Caco-2 (cell line): ENCODE measurements around the gene CAMSAP3. TPM values are rescaled to one million over a fixed set of nuclear protein-coding genes. Genes with fewer than 3 reads are reported as not detected.

Experiments
- BruUV-seq: library from RNA; stranded (reverse); fragments of 400-500 nt; replicated peaks from 2 replicates; lab custom pipeline; 2021; lab: Mats Ljungman, UMichigan
- CTCF ChIA-PET: fragments of 300-600 bp; sonication (Branson Sonifier 250); formaldehyde crosslinking; loops from one replicate; lab custom pipeline; 2022; ENCODE audit warnings: antibody characterized with exemption; lab: Charles Lee
- POLR2A ChIA-PET: fragments of 300-600 bp; sonication (Branson Sonifier 250); formaldehyde crosslinking; loops from one replicate; lab custom pipeline; 2022; ENCODE audit warnings: antibody characterized with exemption; lab: Charles Lee
- DNase-seq, 2 experiments: peaks; one replicate each; pipeline versions ENCODE4 v3.0.0 to v3.0.0-alpha.2; 2020 to 2022
- H3K27me3 ChIP-seq: replicated peaks from 2 replicates; pipeline ENCODE4 v1.6.0; 2011; ENCODE audit warnings: low read length; ENCODE audit not compliant: control insufficient read depth, insufficient read depth
- H3K36me3 ChIP-seq: 2 replicates; pipeline ENCODE4 v1.5.1; 2011; ENCODE audit warnings: low read length; ENCODE audit not compliant: control insufficient read depth, insufficient read depth
- H3K4me1 ChIP-seq: fragments of 250-450 bp; sonication (Bioruptor Pico); 2 replicates; pipeline ENCODE4 v1.5.1; 2020; ENCODE audit warnings: mild to moderate bottlenecking
- H3K4me3 ChIP-seq: 2 replicates; pipeline ENCODE4 v1.5.1; 2011; ENCODE audit warnings: low read depth, mild to moderate bottlenecking, control low read depth, low read length
- H3K9me3 ChIP-seq: fragments of 250-450 bp; sonication (Bioruptor Pico); 2 replicates; pipeline ENCODE4 v1.5.1; 2020; ENCODE audit warnings: mild to moderate bottlenecking, moderate library complexity
- H3K27ac Mint-ChIP-seq: one replicate; pipeline ENCODE4 v1.8.0; 2022; ENCODE audit warnings: mixed read lengths; ENCODE audit not compliant: unreplicated experiment
- H3K27me3 Mint-ChIP-seq: one replicate; pipeline ENCODE4 v1.8.0; 2022; ENCODE audit warnings: mixed read lengths; ENCODE audit not compliant: insufficient read depth, unreplicated experiment
- H3K36me3 Mint-ChIP-seq: one replicate; pipeline ENCODE4 v1.8.0; 2022; ENCODE audit warnings: mild to moderate bottlenecking, mixed read lengths; ENCODE audit not compliant: insufficient read depth, unreplicated experiment
- H3K4me1 Mint-ChIP-seq: one replicate; pipeline ENCODE4 v1.8.0; 2022; ENCODE audit warnings: low read depth, mixed read lengths; ENCODE audit not compliant: unreplicated experiment
- H3K4me3 Mint-ChIP-seq: one replicate; pipeline ENCODE4 v1.8.0; 2022; ENCODE audit warnings: mild to moderate bottlenecking, moderate library complexity, mixed read lengths; ENCODE audit not compliant: unreplicated experiment
- H3K9me3 Mint-ChIP-seq: one replicate; pipeline ENCODE4 v1.8.0; 2022; ENCODE audit warnings: mixed read lengths; ENCODE audit not compliant: unreplicated experiment
- CTCF ChIP-seq, 2 experiments: fragments of 200-600 bp in 1 of 2; IDR thresholded peaks; 1 replicate in 1 of 2; 2 replicates in 1 of 2; pipeline versions ENCODE4 v1.5.1 to v1.8.0; 2011 to 2022; ENCODE audit warnings: antibody characterized with exemption in 1 of 2, control low read depth in 1 of 2, inconsistent platforms in 1 of 2, low read depth in 1 of 2, low read length in 1 of 2, mild to moderate bottlenecking in 1 of 2, moderate library complexity in 1 of 2; ENCODE audit not compliant: insufficient read depth in 1 of 2, severe bottlenecking in 1 of 2, unreplicated experiment in 1 of 2
- intact Hi-C: fragments of 100-400 bp; cut with micrococcal nuclease; formaldehyde crosslinking; loops from one replicate; pipeline ENCODE4 v1.10.0; 2022; ENCODE audit not compliant: unreplicated experiment
- total RNA-seq: library from RNA; stranded (reverse); gene quantifications from 2 replicates; pipeline ENCODE4 v1.2.3, GENCODE V29; 2022

The CAMSAP3 gene
- total RNA-seq, 1 experiment from 2014 or later: 60.5 TPM

- Mint-ChIP-seq H3K4me3 (no peak overlapping the region), H3K4me1 (peaks cover 13% of the 10 kb centered on the region), H3K9me3 (no peaks in the 10 kb centered on the region), H3K27me3 (no peaks in the 10 kb centered on the region), H3K27ac (no peak overlapping the region), H3K36me3 (no peaks in the 10 kb centered on the region)
- ChIA-PET CTCF (interaction anchor here (0.9 to 2.1 kb wide), 2 partner anchors 31 to 155 kb away, joined by 3 to 8 read pairs; partner anchors contain the start of gene TRAPPC5), POLR2A (no interaction called here)
- Histone ChIP-seq H3K27me3 (no peaks in the 10 kb centered on the region), H3K4me1 (no peaks in the 10 kb centered on the region), H3K9me3 (no peaks in the 10 kb centered on the region), H3K4me3 (no peak overlapping the region), H3K36me3 (no peaks in the 10 kb centered on the region)
- TF ChIP-seq CTCF (IDR thresholded peaks at IDR 0.05; ENCODE audit: insufficient read depth in 1 of 2, low read depth in 1 of 2, low read length in 1 of 2, severe bottlenecking in 1 of 2, unreplicated experiment in 1 of 2): no peak
- BruUV-seq: no TSS peak
- DNase-seq: no peak
- intact Hi-C loops: no loop called here
These were observed 54.5 kb downstream of the CAMSAP3 start for GRCh38 chr19:7650148-7650547.

GRCh38 chr19:7652061-7652641, 56.5 kb downstream of the CAMSAP3 start:
- H3K4me3 ChIP-seq: peak overlapping the region; percentile 1; the same call in 1 of the 2 replicates

GRCh38 chr19:7654401-7654800, 58.7 kb downstream of the CAMSAP3 start:
- TF ChIP-seq CTCF (IDR thresholded peaks at IDR 0.05; ENCODE audit: insufficient read depth in 1 of 2, low read depth in 1 of 2, low read length in 1 of 2, severe bottlenecking in 1 of 2, unreplicated experiment in 1 of 2): no peak
- Mint-ChIP-seq H3K4me3 (no peak overlapping the region), H3K36me3 (no peaks in the 10 kb centered on the region), H3K27me3 (no peaks in the 10 kb centered on the region), H3K27ac (no peak overlapping the region), H3K4me1 (peaks cover 13% of the 10 kb centered on the region), H3K9me3 (no peaks in the 10 kb centered on the region)
- ChIA-PET CTCF (no interaction called here), POLR2A (no interaction called here)
- no TSS peak for BruUV-seq
- H3K9me3 ChIP-seq: no peaks in the 10 kb centered on the region
- no peaks in the 10 kb centered on the region for H3K36me3 ChIP-seq
- no peaks in the 10 kb centered on the region for H3K27me3 ChIP-seq
- H3K4me1 ChIP-seq: no peaks in the 10 kb centered on the region
- no peak for DNase-seq
- no peak overlapping the region for H3K4me3 ChIP-seq
- intact Hi-C loops: no loop called here

More at GRCh38 chr19:7652061-7652641, 56.5 kb downstream of the CAMSAP3 start:
- no peaks in the 10 kb centered on the region for H3K27me3 Mint-ChIP-seq
- H3K4me1 Mint-ChIP-seq: peaks cover 13% of the 10 kb centered on the region
- TF ChIP-seq CTCF (IDR thresholded peaks at IDR 0.05; ENCODE audit: insufficient read depth in 1 of 2, low read depth in 1 of 2, low read length in 1 of 2, severe bottlenecking in 1 of 2, unreplicated experiment in 1 of 2): peak; percentile 90 to 92
- CTCF ChIA-PET: interaction anchor here (0.6 to 1.9 kb wide), 4 partner anchors 28 to 147 kb away, joined by 3 to 13 read pairs (median 6); partner anchors contain the start of gene TRAPPC5
- intact Hi-C loops: loop anchor here (1.0 kb wide), 2 partner anchors 28 to 147 kb away; partner anchors contain the start of gene TRAPPC5
- Histone ChIP-seq H3K4me1 (no peaks in the 10 kb centered on the region), H3K27me3 (no peaks in the 10 kb centered on the region), H3K36me3 (no peaks in the 10 kb centered on the region), H3K9me3 (no peaks in the 10 kb centered on the region)
- H3K36me3 Mint-ChIP-seq: no peaks in the 10 kb centered on the region
- peak; percentile 88 to 92 for DNase-seq
- POLR2A ChIA-PET: interaction anchor here (0.7 kb wide), 1 partner anchor 405 kb away, joined by 3 read pairs; no protein-coding TSS in a partner anchor
- no peaks in the 10 kb centered on the region for H3K9me3 Mint-ChIP-seq
- peak overlapping the region; percentile 80 for H3K4me3 Mint-ChIP-seq
- H3K27ac Mint-ChIP-seq: peak overlapping the region; percentile 93
- BruUV-seq: no TSS peak
